Measurements from ENCODE around the gene GPR152. TPM values are rescaled to one million over a fixed set of nuclear protein-coding genes. Genes with fewer than 3 reads are reported as not detected.

GPR152 gene
- total and polyA plus RNA-seq, 2 of the 8 experiments (the other 6 are each of a cell fraction or from before 2014, with no cell fraction given), result not detected

DNA sequence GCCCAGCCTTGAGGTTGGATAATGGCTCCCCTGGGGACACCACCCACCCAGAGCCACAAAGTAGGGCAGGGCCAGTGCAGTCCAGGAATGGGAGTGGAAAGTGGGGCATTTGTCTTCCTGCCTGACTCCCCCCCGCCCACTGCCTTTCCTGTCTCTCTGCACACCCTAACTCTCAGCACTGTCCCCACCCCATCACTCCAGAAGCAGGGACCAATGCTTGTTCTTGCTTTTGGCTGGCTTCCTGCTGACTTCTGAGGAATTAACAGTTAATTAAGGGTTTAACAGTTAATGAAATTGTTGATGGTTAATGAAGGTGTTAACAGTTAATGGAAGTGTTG, 47.9 kb upstream of the GPR152 start (continued):
- TF ChIP-seq CBX5 (IDR thresholded peaks at IDR 0.05; ENCODE audit: low read depth, low read length), result no peak
- TF ChIP-seq JUN (IDR thresholded peaks at IDR 0.05; ENCODE audit: low read depth, low read length), result no peak

Data from H1 (cell line).